Breast epithelium (tissue), 4 donors: Measurements from ENCODE around the gene EDN3. TPM values are rescaled to one million over a fixed set of nuclear protein-coding genes. Genes with fewer than 3 reads are reported as not detected.

Source experiments
- DNase-seq, 2 donors: peaks; one replicate each; pipeline ENCODE4 v3.0.0-alpha.2; 2019; ENCODE audit warnings: low spot score in 2 of 2
- H3K27ac ChIP-seq, 2 donors: fragments of 200-600 bp; sonication (generic) in 1 of 2; one replicate each; pipeline ENCODE4 v1.5.1; 2016 to 2019; ENCODE audit warnings: mild to moderate bottlenecking in 1 of 2
- H3K27me3 ChIP-seq, 2 donors: fragments of 200-600 bp; sonication (generic) in 1 of 2; one replicate each; pipeline versions ENCODE4 v1.5.1 to v1.6.0; 2017 to 2019; ENCODE audit warnings: control low read depth in 1 of 2, mild to moderate bottlenecking in 1 of 2
- H3K36me3 ChIP-seq: fragments of 200-600 bp; one replicate; pipeline ENCODE4 v1.5.1; 2019
- H3K4me1 ChIP-seq, 2 donors: fragments of 200-600 bp; sonication (generic); one replicate each; pipeline ENCODE4 v1.5.1; 2016 to 2019; ENCODE audit warnings: control low read depth in 1 of 2
- H3K4me3 ChIP-seq, 3 donors: fragments of 200-600 bp; sonication (generic); 1 replicate in 2 of 3; 2 replicates in 1 of 3; pipeline ENCODE4 v1.5.1; 2016 to 2019; ENCODE audit warnings: mild to moderate bottlenecking in 3 of 3, moderate library complexity in 2 of 3
- H3K9me3 ChIP-seq, 2 donors: fragments of 200-600 bp; sonication (generic) in 1 of 2; one replicate each; pipeline ENCODE4 v1.5.1; 2016 to 2019; ENCODE audit warnings: control low read depth in 1 of 2
- POLR2A ChIP-seq: fragments of 450-650 bp; IDR thresholded peaks from one replicate; pipeline ENCODE4 v1.6.1; 2016; ENCODE audit warnings: antibody characterized with exemption, mild to moderate bottlenecking, moderate library complexity
- POLR2AphosphoS5 ChIP-seq, 3 donors: sonication (generic); formaldehyde crosslinking; IDR thresholded peaks; one replicate each; pipeline ENCODE4 v1.6.1; 2017; ENCODE audit warnings: antibody characterized with exemption in 3 of 3
- intact Hi-C: fragments of 100-400 bp; cut with DNase I; formaldehyde crosslinking; loops from one replicate; pipeline ENCODE4 v1.15.1; 2023; ENCODE audit warnings: low total_unique reads
- total RNA-seq, 3 donors: library from RNA; depleted of rRNA; stranded (reverse); fragments of >200 nt; gene quantifications; one replicate each; pipeline ENCODE4 v1.1.0, GENCODE V29; 2016
- TF ChIP-seq, protein P1 (sequence below), 3 donors: fragments of 450-650 bp; IDR thresholded peaks; one replicate each; pipeline ENCODE4 v1.5.1; 2016 to 2017; ENCODE audit warnings: antibody characterized with exemption in 3 of 3, mild to moderate bottlenecking in 3 of 3, moderate library complexity in 3 of 3

The EDN3 gene
- total RNA-seq, 3 donors from 2014 or later, result 0.96 to 12.1 (median 6.9) TPM

DNA sequence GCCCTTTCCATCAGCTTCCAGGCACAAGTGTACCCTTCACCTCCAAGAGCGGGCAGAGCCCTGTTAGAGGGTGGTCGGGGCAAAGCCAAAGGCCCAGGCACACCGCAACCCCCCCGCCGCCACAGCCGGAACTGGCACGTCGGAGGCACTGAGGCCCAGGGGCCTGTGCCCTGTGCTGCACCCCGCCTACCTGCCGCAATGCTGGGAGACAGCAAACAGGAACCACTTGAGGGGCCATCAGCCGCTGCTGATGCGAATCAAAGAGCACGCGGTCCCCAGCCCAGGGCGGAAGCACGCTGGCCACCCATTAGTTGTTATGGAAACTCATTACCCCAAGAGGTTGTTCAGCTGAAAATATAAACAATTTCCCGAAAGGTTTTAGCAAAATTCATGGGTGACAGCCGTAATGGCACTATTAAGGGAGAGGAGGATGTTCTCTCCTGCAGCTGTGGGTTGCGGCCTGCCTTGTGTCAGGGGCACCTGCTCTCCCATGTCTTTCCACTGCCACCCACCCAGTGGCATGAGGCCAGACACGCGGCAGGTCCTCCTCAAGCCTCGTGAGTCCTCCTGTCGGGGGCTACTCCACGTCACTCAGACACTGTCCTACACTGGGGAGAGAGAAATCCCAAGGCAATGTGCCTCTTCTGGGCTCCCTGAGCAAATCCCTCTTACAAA lies 65.3 kb downstream of the EDN3 start:
- H3K4me3 ChIP-seq, result no peak overlapping the region
- H3K27me3 ChIP-seq, result peaks cover 0 to 4% of the 10 kb centered on the region in 2 donors
- intact Hi-C loops, result no loop called here
- no peak overlapping the region for H3K27ac ChIP-seq
- H3K4me1 ChIP-seq, result no peaks in the 10 kb centered on the region
- no peak for DNase-seq
- TF ChIP-seq, protein P1, sequence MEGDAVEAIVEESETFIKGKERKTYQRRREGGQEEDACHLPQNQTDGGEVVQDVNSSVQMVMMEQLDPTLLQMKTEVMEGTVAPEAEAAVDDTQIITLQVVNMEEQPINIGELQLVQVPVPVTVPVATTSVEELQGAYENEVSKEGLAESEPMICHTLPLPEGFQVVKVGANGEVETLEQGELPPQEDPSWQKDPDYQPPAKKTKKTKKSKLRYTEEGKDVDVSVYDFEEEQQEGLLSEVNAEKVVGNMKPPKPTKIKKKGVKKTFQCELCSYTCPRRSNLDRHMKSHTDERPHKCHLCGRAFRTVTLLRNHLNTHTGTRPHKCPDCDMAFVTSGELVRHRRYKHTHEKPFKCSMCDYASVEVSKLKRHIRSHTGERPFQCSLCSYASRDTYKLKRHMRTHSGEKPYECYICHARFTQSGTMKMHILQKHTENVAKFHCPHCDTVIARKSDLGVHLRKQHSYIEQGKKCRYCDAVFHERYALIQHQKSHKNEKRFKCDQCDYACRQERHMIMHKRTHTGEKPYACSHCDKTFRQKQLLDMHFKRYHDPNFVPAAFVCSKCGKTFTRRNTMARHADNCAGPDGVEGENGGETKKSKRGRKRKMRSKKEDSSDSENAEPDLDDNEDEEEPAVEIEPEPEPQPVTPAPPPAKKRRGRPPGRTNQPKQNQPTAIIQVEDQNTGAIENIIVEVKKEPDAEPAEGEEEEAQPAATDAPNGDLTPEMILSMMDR (IDR thresholded peaks at IDR 0.05), result no peak
- no peak for TF ChIP-seq POLR2A
- TF ChIP-seq POLR2AphosphoS5 (IDR thresholded peaks at IDR 0.05), result no peak
- no peaks in the 10 kb centered on the region for H3K36me3 ChIP-seq
- no peaks in the 10 kb centered on the region for H3K9me3 ChIP-seq

DNA sequence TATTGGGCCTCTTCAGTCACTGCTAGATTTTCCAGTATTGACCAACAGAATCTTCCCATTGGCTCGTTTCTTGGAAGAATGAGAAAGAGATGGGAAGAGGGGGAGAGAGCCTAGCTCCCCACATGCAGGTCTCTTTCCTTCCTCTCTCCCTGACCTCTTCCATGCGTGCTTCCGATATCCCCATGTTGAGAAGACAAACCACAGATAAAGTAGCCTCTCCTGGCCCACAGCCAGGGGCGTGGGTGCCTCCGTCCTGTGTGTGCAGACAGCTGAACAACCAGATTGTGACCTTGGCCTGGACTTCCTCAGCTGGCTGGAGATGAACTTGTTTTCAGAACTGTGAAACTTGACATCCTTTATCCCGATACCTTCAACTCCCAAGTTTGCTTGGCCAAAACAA lies 71.0 kb downstream of the EDN3 start:
- Histone ChIP-seq H3K27me3 (no peaks in the 10 kb centered on the region), H3K4me3 (no peak overlapping the region), H3K27ac (no peak overlapping the region), H3K4me1 (no peaks in the 10 kb centered on the region), H3K36me3 (no peaks in the 10 kb centered on the region), H3K9me3 (no peaks in the 10 kb centered on the region)
- intact Hi-C loops, result no loop called here
- TF ChIP-seq POLR2AphosphoS5 (IDR thresholded peaks at IDR 0.05) (no peak), POLR2A (no peak)
- TF ChIP-seq, protein P1 (IDR thresholded peaks at IDR 0.05), result no peak
- DNase-seq, result no peak

DNA sequence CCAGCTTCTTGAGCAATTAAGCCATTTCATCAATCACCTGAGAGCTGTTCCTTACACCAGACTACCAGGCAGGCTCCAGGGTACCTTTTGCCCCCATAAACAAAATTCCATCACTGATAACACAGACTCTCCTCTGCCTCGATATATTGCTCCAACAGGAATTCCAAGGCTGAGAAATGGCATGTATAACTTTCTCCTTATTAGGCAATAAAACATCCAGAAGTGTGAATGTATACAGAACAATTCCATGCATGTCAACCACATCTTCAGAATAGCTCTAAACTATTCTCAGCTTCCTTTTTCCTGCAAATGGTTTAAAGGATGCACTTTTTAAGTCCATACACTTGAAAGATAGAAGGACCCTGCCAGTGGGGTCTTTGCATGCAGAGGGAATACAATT lies 73.8 kb downstream of the EDN3 start:
- TF ChIP-seq POLR2A (no peak), POLR2AphosphoS5 (IDR thresholded peaks at IDR 0.05) (no peak)
- TF ChIP-seq, protein P1 (IDR thresholded peaks at IDR 0.05), result no peak
- Histone ChIP-seq H3K27me3 (no peaks in the 10 kb centered on the region), H3K9me3 (no peaks in the 10 kb centered on the region), H3K27ac (no peak overlapping the region), H3K4me3 (no peak overlapping the region), H3K4me1 (no peaks in the 10 kb centered on the region), H3K36me3 (no peaks in the 10 kb centered on the region)
- no peak for DNase-seq
- intact Hi-C loops, result no loop called here

DNA sequence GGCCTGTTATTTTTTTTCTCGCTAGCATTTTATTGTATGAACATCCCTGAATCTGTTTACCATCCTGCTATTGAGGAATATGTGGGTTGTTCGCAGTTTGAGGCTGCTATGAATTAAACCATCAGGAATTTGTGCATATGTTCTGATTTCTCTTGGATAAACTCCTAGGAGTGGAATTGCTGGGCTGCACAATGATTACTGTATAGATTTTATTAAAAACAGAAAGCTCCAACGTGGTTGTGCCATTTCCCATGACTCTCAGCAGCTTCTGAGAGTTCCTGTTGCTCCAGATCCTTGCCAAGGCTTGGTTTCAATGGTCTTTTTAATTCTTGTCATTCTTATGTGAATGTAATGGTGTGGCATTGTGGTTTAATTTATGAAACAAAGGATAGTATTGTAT lies 75.1 kb downstream of the EDN3 start:
- Histone ChIP-seq H3K27ac (peak overlapping the region in 1 of 2 donors; percentile 72), H3K9me3 (no peaks in the 10 kb centered on the region), H3K4me1 (no peaks in the 10 kb centered on the region), H3K4me3 (no peak overlapping the region), H3K27me3 (no peaks in the 10 kb centered on the region), H3K36me3 (no peaks in the 10 kb centered on the region)
- TF ChIP-seq POLR2AphosphoS5 (IDR thresholded peaks at IDR 0.05) (no peak), POLR2A (no peak)
- TF ChIP-seq, protein P1 (IDR thresholded peaks at IDR 0.05), result no peak
- DNase-seq, result no peak
- intact Hi-C loops, result no loop called here

Other genes starting within 250 kb of the EDN3 start
- 1 to 10 TPM in 2 of 3 donors, under 1 TPM in 1; 0.48 to 1.6 (median 1.2) TPM for gene ZNF831, start 136.8 kb upstream of the EDN3 start, total RNA-seq